Body of pancreas (tissue), 4 donors: ENCODE measurements around the gene ST3GAL3.

Experiments used
- POLR2A ChIP-seq, 3 donors: fragments of 450-650 bp; IDR thresholded peaks; one replicate each; pipeline ENCODE4 v1.6.1; 2016; ENCODE audit warnings: antibody characterized with exemption in 3 of 3, mild to moderate bottlenecking in 2 of 3
- TF ChIP-seq, protein P1 (sequence below), 7 experiments: fragments of 450-650 bp in 4 of 7; fragments of 200-600 bp in 3 of 7; sonication (generic) in 3 of 7; IDR thresholded peaks; one replicate each; pipeline ENCODE4 v1.5.1; 2016 to 2019; ENCODE audit warnings: antibody characterized with exemption in 7 of 7

DNA sequence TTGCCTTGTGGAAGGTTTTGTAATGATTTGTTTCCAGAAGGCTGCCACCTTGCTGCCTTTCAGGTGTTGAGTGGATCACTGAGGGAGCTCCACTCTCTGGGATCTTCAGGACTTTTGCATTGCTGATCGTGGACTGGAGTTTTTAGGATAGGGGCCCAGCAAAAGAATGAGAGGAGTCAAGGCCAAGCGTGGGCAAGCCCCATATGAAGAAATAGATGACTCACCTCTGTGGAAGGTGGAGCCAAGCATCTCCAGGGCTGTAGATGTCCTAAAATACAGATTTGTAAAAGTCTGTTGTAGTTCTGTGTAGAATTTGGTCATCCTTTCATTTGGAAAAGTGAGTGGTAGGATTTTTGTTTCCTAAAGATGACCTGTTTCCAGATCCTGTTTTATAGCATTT lies 67.0 kb downstream of the ST3GAL3 start:
- TF ChIP-seq, protein P1, sequence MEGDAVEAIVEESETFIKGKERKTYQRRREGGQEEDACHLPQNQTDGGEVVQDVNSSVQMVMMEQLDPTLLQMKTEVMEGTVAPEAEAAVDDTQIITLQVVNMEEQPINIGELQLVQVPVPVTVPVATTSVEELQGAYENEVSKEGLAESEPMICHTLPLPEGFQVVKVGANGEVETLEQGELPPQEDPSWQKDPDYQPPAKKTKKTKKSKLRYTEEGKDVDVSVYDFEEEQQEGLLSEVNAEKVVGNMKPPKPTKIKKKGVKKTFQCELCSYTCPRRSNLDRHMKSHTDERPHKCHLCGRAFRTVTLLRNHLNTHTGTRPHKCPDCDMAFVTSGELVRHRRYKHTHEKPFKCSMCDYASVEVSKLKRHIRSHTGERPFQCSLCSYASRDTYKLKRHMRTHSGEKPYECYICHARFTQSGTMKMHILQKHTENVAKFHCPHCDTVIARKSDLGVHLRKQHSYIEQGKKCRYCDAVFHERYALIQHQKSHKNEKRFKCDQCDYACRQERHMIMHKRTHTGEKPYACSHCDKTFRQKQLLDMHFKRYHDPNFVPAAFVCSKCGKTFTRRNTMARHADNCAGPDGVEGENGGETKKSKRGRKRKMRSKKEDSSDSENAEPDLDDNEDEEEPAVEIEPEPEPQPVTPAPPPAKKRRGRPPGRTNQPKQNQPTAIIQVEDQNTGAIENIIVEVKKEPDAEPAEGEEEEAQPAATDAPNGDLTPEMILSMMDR (IDR thresholded peaks at IDR 0.05), result no peak
- no peak for TF ChIP-seq POLR2A (IDR thresholded peaks at IDR 0.05)
